ENCODE data around the gene COX18.

Gene COX18

DNA sequence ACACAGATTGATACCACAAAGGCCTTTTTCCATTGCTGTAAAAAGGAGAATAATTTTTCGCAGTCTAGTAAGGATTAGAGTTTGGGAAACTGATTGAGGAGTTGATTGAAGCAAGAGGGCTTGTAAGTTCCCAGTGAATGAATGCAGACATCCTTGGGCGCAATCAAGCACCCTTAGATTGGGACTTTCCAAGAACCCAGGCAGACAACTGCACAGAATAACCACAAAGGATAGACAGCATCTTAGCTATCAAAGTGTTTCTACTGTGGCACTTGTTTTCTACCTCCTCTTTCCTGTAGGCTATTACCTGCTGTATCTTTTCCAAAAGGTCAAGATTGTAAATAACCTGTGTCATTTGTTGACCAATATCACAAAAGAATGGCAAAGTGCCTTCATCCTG lies 2.6 kb downstream of the COX18 start:
- no peak for TF ChIP-seq EZH2 (IDR thresholded peaks at IDR 0.05)
- no peak for TF ChIP-seq POLR2AphosphoS5 (IDR thresholded peaks at IDR 0.05; ENCODE audit: borderline replicate concordance, low read depth, low read length)
- TF ChIP-seq FOXP2 (optimal IDR thresholded peaks at IDR 0.05; ENCODE audit: control extremely low read depth, extremely low read length, insufficient read depth), result no peak
- peaks cover 15% of the 10 kb centered on the region for H3K36me3 ChIP-seq (ENCODE audit: insufficient read depth, low read length)
- no peak for DNase-seq (ENCODE audit: low read depth, low spot score)
- no peak overlapping the region for H3K9ac ChIP-seq (ENCODE audit: insufficient read length)
- no peak overlapping the region for H3K27ac ChIP-seq
- H3K4me3 ChIP-seq, result no peak overlapping the region
- H3K9me3 ChIP-seq (ENCODE audit: low read depth, low read length), result no peaks in the 10 kb centered on the region

DNA sequence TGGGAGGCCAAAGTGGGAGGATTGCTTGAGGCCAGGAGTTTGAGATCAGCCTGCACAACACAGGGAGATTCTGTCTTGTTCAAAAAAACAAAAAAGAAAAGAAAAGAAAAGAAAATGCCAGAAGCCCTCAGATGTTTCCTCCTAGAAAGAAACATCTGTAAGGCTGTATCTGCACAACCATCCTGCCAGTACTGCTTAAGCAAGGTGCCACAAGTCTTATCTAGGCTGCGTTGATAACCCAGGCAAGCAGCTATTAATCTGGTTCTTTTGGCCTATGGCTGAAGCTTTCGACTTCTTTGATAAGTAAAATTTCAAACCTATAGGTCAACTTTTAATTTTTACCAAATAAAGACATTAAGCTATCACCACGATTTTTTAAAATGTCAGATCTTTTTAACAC lies 3.1 kb downstream of the COX18 start:
- Histone ChIP-seq H3K9ac (ENCODE audit: insufficient read length) (no peak overlapping the region), H3K9me3 (ENCODE audit: low read depth, low read length) (no peaks in the 10 kb centered on the region), H3K36me3 (ENCODE audit: insufficient read depth, low read length) (peaks cover 12% of the 10 kb centered on the region), H3K27ac (no peak overlapping the region), H3K4me3 (no peak overlapping the region)
- TF ChIP-seq POLR2AphosphoS5 (IDR thresholded peaks at IDR 0.05; ENCODE audit: borderline replicate concordance, low read depth, low read length) (no peak), EZH2 (IDR thresholded peaks at IDR 0.05) (no peak), FOXP2 (optimal IDR thresholded peaks at IDR 0.05; ENCODE audit: control extremely low read depth, extremely low read length, insufficient read depth) (no peak)
- no peak for DNase-seq (ENCODE audit: low read depth, low spot score)

DNA sequence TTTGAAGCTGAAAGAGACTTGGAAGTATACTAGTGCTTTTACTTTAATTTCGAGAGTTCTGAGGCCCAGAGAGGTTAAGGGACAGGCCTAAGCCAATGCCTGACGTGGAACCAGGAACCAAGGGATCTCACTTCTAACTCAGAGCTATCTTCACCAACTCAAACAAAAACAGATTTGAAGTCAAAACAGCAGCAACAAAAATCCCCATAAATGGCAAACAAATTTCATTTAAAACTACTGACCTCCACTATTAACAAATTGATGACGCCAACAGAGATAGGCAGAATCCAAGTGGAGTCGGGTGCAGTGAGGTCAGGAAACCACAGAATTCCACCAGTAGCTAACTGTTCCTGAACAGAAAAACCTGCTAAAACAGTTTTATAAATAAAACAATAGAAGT lies 5.0 kb downstream of the COX18 start:
- no peak for DNase-seq (ENCODE audit: low read depth, low spot score)
- peaks cover 18% of the 10 kb centered on the region for H3K36me3 ChIP-seq (ENCODE audit: insufficient read depth, low read length)
- H3K9ac ChIP-seq (ENCODE audit: insufficient read length), result no peak overlapping the region
- TF ChIP-seq FOXP2 (optimal IDR thresholded peaks at IDR 0.05; ENCODE audit: control extremely low read depth, extremely low read length, insufficient read depth), result no peak
- no peak for TF ChIP-seq EZH2 (IDR thresholded peaks at IDR 0.05)
- TF ChIP-seq POLR2AphosphoS5 (IDR thresholded peaks at IDR 0.05; ENCODE audit: borderline replicate concordance, low read depth, low read length), result no peak
- H3K27ac ChIP-seq, result no peak overlapping the region
- H3K9me3 ChIP-seq (ENCODE audit: low read depth, low read length), result no peaks in the 10 kb centered on the region
- no peak overlapping the region for H3K4me3 ChIP-seq

DNA sequence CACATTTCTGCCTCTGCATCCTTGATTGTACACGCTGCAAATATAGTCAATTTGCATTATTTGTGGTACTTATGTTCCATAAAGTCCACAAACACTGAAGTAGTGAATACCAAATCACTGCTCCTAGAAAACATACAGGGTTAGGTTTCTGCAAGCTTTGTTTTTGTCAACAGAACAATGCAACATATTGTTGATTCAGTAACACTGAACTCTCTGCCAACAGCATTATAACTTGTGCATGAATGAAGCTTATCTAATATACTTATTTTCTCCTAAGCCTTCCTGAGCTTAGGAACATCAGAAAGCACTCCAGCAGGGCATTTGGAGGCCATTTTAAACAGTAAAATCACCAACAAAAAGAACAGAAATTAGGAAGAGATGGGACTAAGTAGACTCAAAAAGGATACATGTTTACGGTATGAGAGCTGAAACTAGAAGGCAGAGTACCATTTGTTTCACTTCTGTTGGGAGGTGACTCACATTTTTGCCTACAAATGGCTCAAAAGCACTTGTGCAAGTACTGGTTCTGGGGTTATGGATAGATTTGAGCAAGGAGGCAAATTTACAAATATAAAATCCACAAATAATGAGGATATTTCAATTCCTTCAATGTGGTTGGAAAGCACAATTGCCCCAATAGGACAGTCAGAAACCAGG lies 14.1 kb downstream of the COX18 start:
- peaks cover 40% of the 10 kb centered on the region for H3K36me3 ChIP-seq (ENCODE audit: insufficient read depth, low read length)
- no peak for DNase-seq (ENCODE audit: low read depth, low spot score)

DNA sequence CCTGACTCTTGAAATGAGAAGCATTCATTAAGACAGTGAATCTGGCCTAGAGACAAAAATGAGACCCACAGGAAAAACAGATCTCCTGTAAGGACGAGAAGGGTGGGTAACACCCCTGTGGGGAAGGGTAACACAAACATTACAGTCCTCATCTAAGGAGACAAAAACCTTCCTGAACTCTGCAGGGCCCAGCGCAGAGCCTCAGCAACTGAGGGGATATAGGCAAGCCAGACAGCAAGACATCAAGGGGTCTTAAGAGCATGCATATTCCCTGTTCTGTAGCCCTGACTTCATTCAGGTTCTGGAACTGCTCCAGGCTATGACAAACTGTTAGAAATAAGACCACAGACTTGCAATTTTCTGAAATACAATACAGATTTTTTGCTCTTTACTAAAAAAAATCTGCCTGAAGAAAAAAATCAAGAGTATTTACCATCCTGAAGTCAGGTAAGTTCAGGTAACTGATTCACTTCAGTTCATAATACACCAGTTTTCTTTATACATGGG lies 15.5 kb downstream of the COX18 start:
- TF ChIP-seq EZH2 (IDR thresholded peaks at IDR 0.05) (no peak), POLR2AphosphoS5 (IDR thresholded peaks at IDR 0.05; ENCODE audit: borderline replicate concordance, low read depth, low read length) (no peak), FOXP2 (optimal IDR thresholded peaks at IDR 0.05; ENCODE audit: control extremely low read depth, extremely low read length, insufficient read depth) (no peak)
- DNase-seq (ENCODE audit: low read depth, low spot score), result no peak
- H3K9ac ChIP-seq (ENCODE audit: insufficient read length), result no peak overlapping the region
- H3K36me3 ChIP-seq (ENCODE audit: insufficient read depth, low read length), result peaks cover 30% of the 10 kb centered on the region
- H3K9me3 ChIP-seq (ENCODE audit: low read depth, low read length), result no peaks in the 10 kb centered on the region
- no peak overlapping the region for H3K4me3 ChIP-seq
- H3K27ac ChIP-seq, result no peak overlapping the region

More for the DNA sequence above, 14.1 kb downstream of the COX18 start:
- H3K9me3 ChIP-seq (ENCODE audit: low read depth, low read length), result no peaks in the 10 kb centered on the region
- TF ChIP-seq EZH2 (IDR thresholded peaks at IDR 0.05), result no peak
- no peak for TF ChIP-seq POLR2AphosphoS5 (IDR thresholded peaks at IDR 0.05; ENCODE audit: borderline replicate concordance, low read depth, low read length)
- no peak for TF ChIP-seq FOXP2 (optimal IDR thresholded peaks at IDR 0.05; ENCODE audit: control extremely low read depth, extremely low read length, insufficient read depth)
- H3K4me3 ChIP-seq, result no peak overlapping the region
- H3K27ac ChIP-seq, result no peak overlapping the region; the same call in 1 of the 2 replicates
- H3K9ac ChIP-seq (ENCODE audit: insufficient read length), result no peak overlapping the region

DNA sequence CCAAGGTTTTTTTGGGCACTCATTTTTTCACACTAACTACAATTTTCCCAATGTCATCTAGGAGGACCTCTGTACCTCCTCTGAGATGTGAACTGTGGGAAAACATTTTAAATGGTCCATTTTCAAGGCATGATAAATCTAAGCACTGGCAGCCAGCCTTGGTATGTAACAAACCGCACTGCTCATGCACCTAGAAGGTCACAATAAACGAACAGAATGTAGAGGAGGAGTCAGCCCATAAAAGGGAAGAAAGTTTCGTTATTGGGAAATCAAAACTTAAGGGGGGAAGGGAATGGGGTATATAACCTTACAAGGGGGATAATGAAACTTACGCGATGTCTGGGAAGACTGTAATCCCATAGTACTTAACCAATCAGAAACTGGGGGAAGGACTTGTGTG lies 16.4 kb downstream of the COX18 start:
- no peak for DNase-seq (ENCODE audit: low read depth, low spot score)
- Histone ChIP-seq H3K27ac (no peak overlapping the region), H3K36me3 (ENCODE audit: insufficient read depth, low read length) (peaks cover 20% of the 10 kb centered on the region), H3K4me3 (no peak overlapping the region), H3K9ac (ENCODE audit: insufficient read length) (no peak overlapping the region), H3K9me3 (ENCODE audit: low read depth, low read length) (no peaks in the 10 kb centered on the region)
- TF ChIP-seq POLR2AphosphoS5 (IDR thresholded peaks at IDR 0.05; ENCODE audit: borderline replicate concordance, low read depth, low read length), result no peak
- no peak for TF ChIP-seq FOXP2 (optimal IDR thresholded peaks at IDR 0.05; ENCODE audit: control extremely low read depth, extremely low read length, insufficient read depth)
- TF ChIP-seq EZH2 (IDR thresholded peaks at IDR 0.05), result no peak

DNA sequence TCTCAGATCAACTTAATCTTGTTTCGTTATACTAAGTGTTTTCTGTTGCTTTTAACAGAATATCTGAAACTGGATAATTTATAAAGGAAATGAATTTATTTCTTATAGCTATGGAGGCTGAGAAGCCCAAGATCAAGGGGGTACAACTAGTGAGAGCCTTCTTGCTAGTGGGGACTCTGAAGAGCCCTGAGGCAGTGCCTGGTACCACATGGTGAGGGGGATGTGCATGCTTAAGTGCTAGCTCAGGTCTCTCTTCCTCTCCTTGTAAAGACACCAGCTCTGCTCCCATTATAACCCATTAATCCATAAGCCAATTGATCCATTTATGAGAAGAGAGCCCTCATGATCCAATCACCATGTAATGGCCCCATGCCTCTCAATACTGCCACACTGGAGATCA lies 17.9 kb downstream of the COX18 start:
- Histone ChIP-seq H3K9me3 (ENCODE audit: low read depth, low read length) (no peaks in the 10 kb centered on the region), H3K9ac (ENCODE audit: insufficient read length) (no peak overlapping the region), H3K4me3 (no peak overlapping the region), H3K36me3 (ENCODE audit: insufficient read depth, low read length) (peaks cover 14% of the 10 kb centered on the region), H3K27ac (no peak overlapping the region)
- TF ChIP-seq POLR2AphosphoS5 (IDR thresholded peaks at IDR 0.05; ENCODE audit: borderline replicate concordance, low read depth, low read length), result no peak
- TF ChIP-seq EZH2 (IDR thresholded peaks at IDR 0.05), result no peak
- TF ChIP-seq FOXP2 (optimal IDR thresholded peaks at IDR 0.05; ENCODE audit: control extremely low read depth, extremely low read length, insufficient read depth), result no peak
- no peak for DNase-seq (ENCODE audit: low read depth, low spot score)

DNA sequence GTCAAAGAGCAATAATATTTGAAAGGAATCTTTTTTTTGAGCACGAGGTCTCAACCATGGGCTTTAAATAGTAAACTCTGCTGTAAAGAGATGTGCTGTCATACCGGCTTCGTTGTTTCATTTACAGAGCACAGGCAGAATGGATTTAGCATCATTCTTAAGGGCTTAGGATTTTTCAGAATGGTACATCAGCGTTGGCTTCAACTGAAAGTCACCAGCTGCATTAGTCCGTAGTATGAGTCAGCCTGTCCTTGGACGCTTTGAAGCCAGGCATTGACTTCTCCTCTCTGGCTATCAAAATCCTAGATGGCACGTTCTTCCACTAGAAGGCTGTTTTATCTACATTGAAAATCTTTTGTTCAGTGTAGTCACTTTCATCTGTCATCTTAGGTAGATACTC lies 23.6 kb downstream of the COX18 start:
- no peak for TF ChIP-seq POLR2AphosphoS5 (IDR thresholded peaks at IDR 0.05; ENCODE audit: borderline replicate concordance, low read depth, low read length)
- no peak for TF ChIP-seq EZH2 (IDR thresholded peaks at IDR 0.05)
- no peak for TF ChIP-seq FOXP2 (optimal IDR thresholded peaks at IDR 0.05; ENCODE audit: control extremely low read depth, extremely low read length, insufficient read depth)
- no peak overlapping the region for H3K9ac ChIP-seq (ENCODE audit: insufficient read length)
- H3K27ac ChIP-seq, result no peak overlapping the region
- no peaks in the 10 kb centered on the region for H3K36me3 ChIP-seq (ENCODE audit: insufficient read depth, low read length)
- no peak overlapping the region for H3K4me3 ChIP-seq
- no peaks in the 10 kb centered on the region for H3K9me3 ChIP-seq (ENCODE audit: low read depth, low read length)
- DNase-seq (ENCODE audit: low read depth, low spot score), result no peak

DNA sequence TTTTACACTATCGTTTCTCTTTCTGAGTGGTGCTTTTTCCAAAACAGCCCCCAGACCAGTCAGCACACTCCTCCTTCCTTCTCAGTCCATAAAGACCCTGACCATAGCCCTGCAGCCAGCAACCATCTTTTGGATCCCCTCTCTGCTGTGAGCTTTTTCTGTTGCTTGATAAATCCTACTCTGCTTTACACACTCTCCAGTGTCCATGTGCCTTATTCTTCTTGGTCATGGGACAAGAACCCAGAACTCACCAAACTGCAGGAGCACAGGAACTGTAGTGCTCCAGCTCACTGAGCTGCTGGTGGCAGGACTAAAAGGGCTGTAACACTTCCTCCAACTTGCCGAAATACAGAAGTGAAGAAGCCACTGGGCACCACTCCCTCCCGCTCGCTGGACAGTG lies 32.5 kb downstream of the COX18 start:
- Histone ChIP-seq H3K27ac (no peak overlapping the region), H3K9ac (ENCODE audit: insufficient read length) (no peak overlapping the region), H3K9me3 (ENCODE audit: low read depth, low read length) (no peaks in the 10 kb centered on the region), H3K4me3 (no peak overlapping the region), H3K36me3 (ENCODE audit: insufficient read depth, low read length) (no peaks in the 10 kb centered on the region)
- no peak for DNase-seq (ENCODE audit: low read depth, low spot score)
- TF ChIP-seq EZH2 (IDR thresholded peaks at IDR 0.05) (no peak), POLR2AphosphoS5 (IDR thresholded peaks at IDR 0.05; ENCODE audit: borderline replicate concordance, low read depth, low read length) (no peak)

Data from SK-N-MC (cell line).